Measurements from ENCODE around the gene SUSD4.

Gene SUSD4

DNA sequence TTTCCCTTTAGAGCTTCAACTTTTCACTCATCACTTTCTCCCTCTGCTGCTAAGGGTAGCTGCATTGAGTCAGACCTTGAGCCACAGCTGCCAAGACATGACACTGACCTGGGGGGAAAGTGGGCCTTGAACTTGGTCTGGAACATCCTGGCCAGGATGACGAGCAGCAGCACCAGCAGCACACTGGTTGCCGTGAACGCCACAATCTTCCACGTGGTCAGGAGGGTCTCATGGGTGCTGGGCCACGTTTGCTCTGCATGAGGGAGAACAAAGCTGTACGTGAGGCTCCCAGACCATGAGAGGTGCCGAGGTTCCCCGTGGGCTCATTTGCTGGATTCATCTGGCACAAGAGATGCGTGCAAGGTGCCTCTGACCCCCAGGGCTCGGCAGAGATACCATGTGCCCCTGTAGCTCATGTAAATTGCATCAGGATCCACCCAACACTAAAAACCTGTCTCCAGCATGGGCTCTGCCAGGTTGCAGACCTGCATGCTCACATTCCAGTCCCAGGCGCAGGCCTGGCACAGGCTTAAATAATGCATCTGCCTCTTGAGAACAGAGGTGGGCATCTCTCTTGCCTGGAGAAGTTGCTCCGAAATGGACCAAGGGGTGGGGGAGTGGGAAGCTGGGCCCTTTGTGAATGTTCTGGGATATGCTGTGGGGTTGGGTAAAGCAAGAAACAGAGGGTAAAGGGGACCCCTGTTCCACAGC is 136.3 kb downstream of the SUSD4 start:
- no peak for DNase-seq

DNA sequence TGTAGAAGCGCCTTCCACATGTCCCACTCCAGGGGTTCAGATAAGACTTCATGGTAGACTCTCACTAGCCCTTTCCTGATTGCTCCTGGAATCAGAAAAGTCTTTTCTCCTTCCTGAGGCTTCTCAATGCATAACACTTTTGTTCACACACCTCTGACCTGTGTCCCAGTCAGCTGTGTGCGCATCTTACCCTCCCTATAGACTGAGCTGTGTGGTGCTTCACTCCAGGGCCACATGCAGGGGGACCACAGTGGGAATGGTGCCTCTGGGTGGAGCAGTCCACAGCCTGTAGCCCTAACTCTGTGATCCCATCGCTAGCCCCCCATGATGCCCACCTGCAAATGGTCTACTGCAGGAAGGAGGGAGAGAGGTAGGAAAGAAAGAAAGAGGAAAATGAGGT is 136.9 kb downstream of the SUSD4 start:
- no peak for DNase-seq

DNA sequence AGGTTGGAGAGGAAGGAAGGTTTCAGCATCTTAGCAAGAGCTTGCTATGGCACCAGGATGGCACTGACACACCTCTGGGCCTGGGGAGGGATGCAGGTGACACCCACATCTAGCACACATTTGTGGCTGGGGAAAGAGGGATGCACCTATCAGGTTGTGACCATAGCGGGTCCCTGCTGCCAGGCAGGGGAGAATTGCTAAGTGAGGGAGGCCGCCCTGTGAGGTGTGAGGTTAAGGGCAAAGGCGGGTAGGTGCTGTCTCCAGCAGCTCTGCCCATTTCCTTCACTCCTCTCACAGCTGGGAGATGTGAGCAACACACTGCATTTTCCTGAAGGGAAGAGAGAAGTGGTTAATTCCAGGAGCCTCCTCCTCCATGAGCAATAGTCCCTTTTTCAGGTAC is 137.7 kb downstream of the SUSD4 start:
- DNase-seq = no peak

DNA sequence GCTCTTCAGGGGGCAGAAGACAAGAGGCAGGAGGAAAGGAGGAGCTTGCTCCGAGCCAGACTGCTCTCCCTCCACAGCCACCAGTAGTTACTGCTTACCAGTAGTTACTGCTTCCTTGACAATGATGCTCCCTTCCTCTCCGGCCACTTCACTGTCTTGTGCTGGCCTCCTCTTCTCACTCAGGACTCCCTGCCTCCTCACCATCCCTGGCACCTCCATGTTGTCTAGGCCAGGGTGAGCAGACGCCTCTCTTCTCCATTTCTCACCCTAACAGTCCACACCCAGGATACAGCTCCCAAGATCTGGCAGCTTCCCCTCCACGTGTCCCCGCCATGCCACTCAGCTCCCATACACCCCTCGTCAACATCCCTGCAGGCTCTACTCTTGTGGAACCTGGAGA is 138.5 kb downstream of the SUSD4 start:
- no peak for DNase-seq

DNA sequence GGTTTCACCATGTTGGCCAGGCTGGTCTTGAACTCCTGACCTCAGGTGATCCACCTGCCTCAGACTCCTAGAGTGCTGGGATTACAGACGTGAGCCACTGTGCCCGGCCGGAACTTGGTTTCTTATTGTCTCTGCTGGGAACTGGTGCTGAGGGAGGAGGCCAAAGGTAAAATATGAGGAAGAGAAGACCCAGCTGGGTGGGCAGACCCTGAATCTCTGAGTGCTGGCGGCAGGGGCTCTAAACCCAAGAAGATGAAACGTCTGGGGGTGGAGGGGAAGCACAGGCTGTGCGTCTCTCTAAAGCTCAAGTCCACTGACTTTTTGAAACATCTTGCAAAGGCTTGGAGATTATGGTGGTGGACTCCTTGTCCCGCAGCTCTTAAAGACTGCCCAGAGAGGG is 138.9 kb downstream of the SUSD4 start:
- no peak for DNase-seq

DNA sequence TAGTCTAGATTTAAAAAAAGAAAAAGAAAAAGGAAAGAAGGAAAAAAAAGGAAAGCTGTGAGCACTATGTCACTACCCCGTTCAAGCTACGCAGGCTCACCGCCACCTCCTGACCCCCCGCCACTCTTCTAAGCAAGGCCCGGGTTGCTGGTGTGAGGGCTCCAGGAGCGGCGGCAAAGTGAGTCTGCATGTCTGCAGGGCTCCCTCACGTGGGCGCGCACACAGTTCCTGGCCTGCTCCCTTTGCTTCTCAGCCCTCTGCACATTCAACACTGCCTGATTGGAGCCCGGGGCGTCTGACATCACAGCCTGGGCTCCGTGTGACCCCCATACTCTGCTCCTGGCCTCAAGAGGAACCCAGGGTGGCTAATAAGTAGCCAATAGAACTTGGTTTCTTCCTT is 139.5 kb downstream of the SUSD4 start:
- no peak for DNase-seq

DNA sequence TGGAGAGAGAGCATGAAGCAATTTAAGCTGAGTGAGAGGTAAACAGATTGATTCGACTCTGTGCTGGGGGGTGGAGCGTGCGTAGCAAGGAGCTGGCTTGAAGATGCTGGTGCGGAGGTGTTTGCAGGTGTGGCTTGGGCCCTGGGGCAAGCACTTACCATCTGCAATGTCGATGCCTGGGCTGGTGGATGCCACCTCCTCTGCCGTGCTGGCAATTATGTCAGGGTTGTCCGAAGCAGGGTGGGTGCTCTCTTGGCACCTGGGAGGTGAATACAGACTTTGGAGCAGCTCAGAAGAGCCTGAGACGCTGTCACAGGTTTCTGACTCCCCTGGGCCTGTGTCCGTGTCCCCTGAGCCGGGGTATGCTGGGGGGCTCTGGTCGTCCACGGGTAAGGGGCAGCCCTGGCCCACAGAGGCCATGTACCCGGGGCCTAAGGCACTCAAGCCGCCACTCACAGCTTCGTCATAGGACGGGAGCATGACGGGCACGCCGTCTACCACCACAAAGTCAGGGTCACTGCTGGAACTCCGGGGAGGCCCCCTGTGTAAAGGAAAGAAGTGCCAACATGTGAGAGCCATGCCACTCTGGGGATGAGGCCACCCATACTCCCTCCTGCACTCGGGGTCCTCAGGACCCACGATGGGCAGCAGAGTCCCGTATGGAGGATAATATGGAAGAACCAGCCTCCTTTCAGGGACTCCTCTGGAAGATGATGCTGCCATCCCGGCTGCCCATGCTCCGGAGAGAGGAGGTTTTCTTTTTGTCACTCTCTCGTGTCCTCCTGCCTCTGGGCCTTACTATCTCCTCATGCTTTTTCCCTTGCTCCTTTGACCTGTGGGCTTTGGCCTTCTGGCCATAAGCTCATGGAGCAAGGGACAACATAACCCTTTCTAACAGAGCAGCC is 140.6 kb downstream of the SUSD4 start:
- DNase-seq = no peak

DNA sequence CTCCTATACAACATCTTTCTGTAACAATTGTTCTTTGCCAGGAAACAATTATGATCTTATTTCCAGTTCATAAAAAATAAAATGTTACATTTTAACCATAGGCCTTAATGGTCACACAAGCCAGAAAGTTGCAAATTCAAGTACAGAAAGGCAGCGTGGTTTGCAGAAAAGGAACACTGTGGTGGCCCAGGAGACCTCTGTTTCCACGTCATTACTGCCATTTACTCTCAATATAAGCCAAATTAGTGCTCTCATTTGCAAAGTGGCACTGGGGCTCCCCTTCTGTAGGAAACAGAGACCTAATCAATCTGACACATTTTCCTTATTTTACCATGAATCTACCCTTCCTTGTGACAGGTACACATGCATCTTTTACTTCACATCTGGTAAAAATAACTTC is 141.6 kb downstream of the SUSD4 start:
- no peak for DNase-seq

DNA sequence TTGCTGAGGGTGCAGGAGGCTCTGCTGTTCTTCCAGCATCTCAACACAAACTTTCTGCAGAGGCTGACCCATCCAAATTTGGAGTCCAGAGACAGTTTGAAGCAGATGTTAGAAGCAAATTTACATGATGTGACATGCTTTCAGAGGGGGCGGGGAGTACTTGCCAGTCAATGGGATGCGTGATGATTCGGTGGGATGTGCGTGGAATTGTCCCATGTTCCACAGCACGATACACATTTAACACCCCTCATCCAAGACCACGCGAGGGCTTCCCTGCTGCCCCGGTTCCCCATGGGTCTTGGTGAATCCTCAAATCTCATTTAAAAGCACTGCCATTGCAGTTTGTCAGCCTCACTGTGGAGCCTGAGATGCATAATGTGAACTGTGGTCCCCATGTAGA is 142.3 kb downstream of the SUSD4 start:
- DNase-seq = no peak

DNA sequence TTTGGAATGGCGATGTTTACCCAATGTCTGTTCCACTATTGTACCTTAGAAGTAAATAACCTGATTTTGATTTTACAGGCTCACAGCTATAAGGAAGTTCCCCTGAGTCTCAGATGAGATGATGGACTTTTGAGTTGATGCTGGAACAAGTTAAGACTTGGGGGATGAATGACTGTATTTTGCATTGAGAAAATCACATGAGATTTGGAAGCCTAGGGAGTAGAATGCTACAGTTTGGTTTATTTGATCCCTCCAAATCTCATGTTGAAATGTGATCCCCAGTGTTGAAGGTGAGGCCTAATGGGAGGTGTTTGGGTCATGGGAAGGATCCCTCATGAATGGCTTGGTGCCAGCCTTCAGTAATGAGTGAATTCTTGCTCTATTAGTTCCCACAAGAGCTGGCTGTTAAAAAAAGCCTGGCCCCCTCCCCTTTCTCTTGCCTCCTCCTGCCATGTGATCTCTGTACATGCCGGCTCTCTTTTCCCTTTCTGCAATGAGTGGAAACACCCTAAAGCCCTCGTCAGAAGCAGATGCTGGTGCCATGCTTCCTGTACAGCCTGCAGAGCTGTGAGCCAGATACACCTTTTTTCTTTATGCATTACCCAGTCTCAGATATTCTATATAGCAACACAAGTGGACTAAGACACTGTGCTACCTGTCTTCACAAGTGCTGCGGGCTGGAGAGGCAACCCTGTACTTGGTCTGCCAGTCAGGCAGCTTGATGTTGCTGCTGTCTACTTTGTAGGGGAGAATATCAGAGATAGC is 143.9 kb downstream of the SUSD4 start:
- no peak for DNase-seq

DNA sequence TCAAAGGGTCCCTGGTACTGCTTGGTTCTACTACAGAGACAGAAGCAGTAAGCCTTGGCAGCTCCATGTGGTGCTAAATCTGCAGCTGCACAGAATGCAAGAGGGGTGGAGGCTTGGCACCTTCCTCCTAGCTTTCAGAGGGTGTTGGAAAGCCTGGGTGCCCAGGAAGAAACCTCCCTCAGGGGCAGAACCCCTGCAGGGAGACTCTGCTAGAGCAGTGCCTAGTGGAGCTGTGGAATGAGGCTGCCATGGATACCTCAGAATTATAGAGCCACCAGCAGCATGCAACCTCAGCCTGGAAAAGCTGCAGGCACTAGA is 144.7 kb downstream of the SUSD4 start:
- no peak for DNase-seq

DNA sequence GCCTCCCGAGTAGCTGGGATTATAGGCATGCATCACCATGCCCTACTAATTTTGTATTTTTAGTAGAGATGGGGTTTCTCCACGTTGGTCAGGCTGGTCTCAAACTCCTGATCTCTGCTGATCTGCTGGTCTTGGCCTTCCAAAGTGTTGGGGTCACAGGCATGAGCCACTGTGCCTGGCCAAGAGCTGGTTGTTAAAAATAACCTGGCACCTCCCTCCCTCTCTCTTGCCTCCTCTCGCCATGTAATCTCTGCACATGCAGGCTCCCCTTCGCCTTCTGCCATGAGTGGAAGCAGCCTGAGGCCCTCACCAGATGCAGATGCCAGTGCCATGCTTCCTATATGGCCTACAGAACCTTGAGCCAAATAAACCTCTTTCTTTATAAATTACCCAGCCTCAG is 146.2 kb downstream of the SUSD4 start:
- DNase-seq = no peak

DNA sequence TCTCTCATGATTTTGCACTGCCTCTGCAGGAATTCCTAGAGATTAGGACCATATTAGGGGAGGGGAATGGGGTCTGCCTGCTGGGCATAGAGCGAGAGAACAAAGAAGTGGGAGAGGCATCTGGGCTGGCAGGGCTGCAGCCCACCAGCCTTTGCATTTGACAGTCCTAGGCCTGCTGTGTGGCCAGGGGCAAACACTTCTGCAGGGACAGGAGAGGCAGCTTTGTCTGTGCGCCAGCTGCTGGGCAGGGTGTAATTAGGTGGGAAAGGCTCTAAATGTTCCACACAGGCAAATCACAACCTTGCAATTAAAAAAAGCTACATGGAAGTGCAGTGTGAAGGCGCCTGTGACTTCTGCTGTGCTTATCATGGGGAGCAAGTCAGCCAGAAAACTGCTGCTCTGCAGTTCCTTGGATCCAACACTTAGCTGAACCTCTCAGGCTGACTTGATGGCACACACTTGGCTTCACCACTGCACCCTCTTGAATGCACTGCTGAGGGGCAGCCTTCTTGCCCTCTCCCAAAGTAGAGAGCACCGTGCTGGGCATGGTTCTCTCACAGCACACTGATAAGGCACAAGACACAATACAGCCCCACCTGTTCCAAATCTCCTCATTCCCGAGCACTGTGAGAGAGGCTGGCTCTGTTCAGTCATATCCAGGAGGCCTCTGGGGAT is 147.3 kb downstream of the SUSD4 start:
- DNase-seq = no peak

DNA sequence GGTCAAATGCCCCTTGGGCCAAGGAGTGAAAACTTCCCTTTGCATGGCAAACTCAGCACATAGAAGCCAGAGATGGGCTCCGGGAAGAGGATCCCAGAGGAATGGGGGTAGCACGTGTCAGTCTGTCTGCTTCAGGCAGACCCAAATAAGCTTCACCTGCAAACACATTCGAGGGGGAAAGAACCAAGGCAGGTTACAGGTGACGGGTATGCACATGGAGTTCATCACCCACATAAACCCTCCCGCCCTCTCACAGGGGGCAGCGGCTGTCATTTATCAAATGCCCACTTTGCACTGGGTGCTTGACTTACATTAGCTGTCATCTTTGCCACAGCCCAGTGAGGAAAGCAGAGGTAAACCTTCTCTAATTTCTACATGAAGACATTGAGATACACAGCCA is 147.9 kb downstream of the SUSD4 start:
- no peak for DNase-seq

DNA sequence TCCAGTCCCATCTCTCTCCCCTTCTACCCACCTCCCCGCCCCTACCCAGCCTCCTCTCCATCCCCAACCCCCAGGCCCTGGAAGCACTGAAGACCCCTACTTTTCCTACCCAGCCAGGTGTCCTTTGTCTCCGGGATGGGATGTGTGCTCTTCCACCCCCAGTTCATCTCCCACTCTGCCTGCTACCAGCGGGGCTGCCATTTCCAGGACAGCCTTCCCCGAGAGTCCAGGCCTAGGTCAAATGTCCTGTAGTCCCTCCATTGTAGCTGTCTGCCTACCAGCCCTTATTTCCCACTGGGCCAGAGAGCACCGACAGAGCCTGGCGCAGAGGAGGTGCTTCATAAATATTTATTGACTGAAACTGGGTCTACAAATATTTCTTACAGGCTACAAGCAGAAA is 148.9 kb downstream of the SUSD4 start:
- no peak for DNase-seq

DNA sequence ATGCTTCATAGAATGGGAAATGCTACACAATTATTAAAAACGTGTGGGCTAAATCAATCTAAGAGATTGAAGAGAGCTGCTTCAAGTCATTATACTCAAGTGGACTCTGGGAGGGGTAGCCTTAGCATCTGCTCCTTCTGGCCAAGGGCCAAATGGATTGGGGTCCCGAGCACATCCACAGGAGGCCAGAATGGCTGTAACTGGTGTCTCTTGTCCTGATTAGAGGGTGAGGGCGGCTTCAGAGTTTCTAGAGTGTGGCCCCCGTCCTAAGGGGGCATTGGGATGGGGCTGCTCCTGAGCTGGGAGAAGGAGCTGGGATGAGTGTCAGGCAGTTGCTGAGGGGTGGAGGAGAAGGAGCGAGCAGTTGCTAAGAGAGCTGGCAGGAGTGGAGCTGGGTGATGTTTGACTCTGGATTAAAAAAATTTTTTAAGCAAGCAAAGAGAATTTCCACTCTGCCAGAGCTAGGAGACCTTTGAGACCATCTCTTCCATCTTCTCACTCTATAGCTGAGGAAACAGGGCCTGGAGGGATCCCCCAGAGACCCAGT is 149.6 kb downstream of the SUSD4 start:
- DNase-seq = no peak

DNA sequence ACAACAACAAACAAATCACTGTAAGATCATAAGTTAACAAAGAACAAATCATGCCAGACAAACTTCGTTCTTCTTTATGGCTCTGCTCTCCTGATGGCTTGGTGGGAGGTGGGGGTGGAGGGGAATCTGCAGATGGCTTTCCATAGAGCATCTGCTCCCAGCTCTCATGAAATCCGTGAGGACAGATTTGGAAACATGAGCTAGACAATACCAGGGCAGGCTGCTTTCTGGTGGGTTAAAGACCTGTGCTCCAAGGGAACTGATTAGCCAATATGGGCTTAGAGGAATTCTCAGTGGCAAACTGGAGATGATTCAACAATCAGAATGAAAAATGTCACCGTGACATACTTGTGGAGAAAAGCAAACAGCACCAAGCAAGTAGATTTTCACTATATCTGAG is 151.5 kb downstream of the SUSD4 start:
- DNase-seq = no peak

DNA sequence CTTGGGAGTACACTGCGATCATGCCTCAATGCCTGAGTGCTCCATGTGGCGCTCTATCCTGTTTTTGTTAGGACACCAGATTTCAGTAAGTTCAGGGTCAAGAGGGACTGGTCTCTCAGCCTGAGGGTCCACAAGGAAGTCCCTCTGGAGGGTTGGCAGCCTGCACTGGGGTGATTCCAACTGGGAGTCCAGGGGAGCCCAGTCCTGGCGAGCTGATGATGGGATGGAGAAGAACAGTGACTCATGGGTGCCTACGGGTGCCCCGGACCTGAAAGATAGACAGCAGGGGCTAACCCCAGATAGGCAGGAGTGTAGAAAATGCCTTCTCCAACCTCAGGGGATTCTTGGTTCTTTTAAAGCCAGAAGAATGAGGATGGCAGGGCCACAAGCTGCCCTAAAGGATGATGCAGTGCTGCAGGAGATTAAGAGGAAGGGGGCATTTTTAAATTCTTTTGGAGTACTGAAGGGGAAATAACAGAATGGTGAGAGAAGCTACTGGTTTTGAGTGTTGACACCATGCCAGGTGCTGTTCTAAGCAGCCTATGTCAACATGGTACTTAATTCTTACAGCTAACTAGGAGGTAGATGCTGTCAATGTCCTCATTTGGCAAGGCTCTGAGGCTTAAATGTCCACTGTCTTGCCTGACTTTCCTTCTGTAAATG is 152.5 kb downstream of the SUSD4 start:
- DNase-seq = no peak

DNA sequence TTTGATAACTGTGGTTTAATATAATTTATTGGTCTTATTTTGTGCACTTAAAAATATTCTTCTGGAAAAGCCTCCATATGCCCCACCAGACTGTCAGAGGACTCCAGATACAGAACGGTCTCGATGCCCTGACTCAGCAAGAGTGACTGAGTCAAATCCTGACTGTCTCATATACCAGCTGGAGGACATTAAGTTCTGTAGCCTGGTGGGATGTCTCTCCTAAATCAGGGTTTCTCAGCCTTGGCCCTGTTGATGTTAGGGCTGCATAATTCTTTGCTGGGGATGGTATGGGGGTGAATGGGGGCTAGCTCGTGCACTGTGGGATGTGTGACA is 153.2 kb downstream of the SUSD4 start:
- DNase-seq = no peak

DNA sequence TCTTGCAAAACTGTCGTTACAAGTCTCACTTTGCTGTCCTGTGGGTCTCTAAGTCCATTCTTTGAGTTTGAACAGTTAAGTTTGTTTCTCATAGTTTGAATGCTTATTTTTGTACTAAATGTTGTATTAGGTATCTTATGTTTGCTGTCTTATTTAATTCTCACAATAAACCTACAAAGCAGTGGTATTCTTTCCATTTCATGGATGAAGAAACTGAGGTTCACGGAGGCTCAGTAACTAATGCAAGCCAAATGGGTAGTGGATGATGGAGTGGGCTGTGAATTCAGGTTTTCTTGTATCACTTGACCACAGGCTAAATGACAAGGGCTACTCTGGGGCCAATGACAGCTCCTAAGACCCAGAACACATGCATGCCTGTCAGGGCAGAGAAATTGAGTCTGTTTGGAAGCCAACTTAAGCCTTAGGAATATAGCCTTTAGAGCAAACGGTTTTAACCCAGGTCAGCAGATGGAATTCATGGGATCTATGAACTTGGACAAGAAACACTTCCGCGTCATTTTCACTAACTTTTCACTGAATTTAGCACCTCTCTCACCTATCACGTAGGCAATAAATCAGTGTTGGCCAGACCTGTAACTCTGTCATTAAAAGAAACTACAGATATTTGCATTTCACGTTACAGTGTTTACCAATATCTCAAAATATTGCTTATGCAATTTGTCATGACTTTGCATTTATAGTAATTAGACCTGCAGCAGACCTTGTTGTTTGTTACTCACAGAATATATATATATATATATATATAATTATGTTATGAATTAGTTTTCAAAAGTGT is 153.8 kb downstream of the SUSD4 start:
- no peak for DNase-seq

DNA sequence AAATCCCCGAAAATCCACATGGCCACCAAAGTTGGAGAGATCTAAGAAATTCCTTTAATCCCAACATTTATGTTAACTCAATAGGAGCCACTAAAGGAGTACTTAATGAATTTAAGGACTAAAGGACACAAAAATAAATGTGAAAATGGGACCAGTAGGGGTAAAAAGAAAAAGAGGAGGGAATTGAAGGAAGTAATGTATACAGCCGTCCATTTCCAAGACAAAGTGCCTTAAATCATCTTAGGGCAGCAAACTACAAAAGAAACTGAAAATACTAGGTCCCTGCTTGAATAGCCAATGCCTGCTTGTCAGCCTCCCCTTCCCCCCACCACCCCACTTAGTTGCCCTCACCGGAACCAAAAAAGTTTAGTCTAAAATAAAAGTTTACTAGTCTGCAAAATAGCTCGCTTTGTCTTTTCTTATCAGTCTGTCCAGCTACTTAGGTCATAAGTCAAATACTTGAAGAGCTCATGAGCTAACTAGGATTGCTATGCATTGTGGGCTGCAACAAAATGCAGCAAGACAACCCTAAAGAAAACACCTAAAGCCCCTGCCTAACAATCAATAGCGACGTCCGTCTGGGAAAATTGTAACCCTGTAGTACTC is 154.6 kb downstream of the SUSD4 start:
- DNase-seq = no peak

All from stimulated activated naive CD4-positive, alpha-beta T cell treated with Interleukin-2 at 50 U/mL for 16 hours (primary cell).